GM12872 (cell line): ENCODE measurements around the gene UTP15.

Source experiments
- CTCF ChIP-seq: IDR thresholded peaks from 3 replicates; pipeline ENCODE4 v1.5.1; 2011; ENCODE audit warnings: low read depth, mild to moderate bottlenecking, low read length, moderate library complexity; ENCODE audit not compliant: insufficient read depth

UTP15 gene

DNA sequence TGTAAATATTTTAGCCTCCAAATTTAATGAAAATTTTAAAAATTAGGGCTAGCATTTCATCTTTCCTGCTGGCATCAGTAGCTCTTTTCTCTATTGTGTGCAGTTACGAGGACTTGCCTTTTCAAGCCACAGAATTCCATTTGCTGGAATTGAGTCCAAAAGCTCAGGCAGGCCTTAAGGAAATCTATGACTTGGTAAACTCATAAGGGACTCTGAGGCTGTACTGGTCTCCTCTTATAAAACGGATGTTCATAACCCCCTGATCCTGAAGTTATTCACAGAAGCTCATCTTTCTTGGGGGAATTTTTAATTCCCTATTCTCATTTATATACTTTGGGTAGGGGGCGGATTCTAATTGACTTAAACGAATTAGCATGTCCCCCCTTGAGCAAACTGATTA, 23.5 kb upstream of the UTP15 start:
- TF ChIP-seq CTCF = no peak

GRCh38 chr5:73544429-73545402, 20.8 kb upstream of the UTP15 start:
- TF ChIP-seq CTCF = no peak

DNA sequence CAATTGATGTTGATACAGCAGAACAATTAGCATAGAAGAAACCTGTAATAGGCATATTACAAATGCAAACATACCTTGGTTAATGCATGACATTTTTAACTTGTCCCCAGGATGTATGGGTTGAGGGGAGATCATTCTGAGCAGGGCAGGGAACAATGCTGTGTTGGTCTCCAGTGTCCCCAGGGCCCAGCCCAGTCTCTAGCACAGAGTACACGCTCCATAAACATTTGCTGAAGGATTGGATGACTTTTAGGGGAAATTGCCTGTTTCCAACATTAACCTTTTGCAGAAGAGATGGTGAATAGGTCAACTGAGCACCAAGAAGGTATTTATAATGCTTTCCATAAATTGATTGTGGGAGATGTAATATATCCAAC, 20.2 kb upstream of the UTP15 start:
- no peak for TF ChIP-seq CTCF

DNA sequence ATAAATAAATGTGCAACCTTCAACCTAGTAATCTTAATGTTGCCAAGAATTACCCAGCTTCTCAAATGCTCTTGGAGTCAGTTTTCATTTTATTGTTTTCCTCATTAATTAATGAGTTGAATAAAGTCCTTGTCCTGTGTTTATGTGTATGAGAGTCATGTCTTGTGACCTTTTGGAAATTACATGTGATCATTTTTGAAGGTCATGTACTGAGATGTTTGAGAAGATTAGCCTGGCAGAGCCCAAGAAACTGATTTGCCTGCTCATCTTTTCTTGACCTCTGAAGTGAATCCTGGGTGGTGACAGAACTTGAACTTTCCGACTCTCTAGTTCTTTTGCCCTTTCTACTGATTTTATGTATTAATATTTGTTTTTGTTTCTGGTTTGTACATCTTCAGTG, 15.5 kb upstream of the UTP15 start:
- TF ChIP-seq CTCF = no peak

- TF ChIP-seq CTCF = no peak
These were observed 12.9 kb upstream of the UTP15 start for GRCh38 chr5:73552642-73553041.

- TF ChIP-seq CTCF = no peak
These were observed 6.6 kb upstream of the UTP15 start for GRCh38 chr5:73558950-73559349.

GRCh38 chr5:73564018-73564417, 1.5 kb upstream of the UTP15 start:
- no peak for TF ChIP-seq CTCF
